ENCODE data around the gene BPIFA2.

Gene BPIFA2

DNA sequence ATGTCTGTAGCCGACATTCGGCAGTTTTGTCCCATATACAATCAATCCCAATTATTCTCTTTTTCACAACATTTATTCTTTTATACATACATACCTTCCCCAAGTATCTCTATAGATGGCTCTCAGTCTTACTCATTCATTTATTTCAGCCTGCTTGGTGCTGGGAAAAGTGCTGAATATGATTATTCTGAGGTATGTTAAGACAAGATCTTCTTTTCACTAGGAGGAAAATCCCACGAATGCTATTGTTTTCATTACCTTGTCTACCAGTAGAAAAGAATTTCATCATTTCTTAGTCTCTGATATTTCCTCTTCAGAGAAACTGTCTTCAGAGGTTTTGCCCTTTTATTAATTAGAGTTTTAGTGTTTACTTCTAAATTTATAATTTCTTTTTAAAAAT, 35.5 kb downstream of the BPIFA2 start:
- DNase-seq: no peak

GRCh38 chr20:33209789-33210188, 41.8 kb downstream of the BPIFA2 start:
- no peak for DNase-seq

DNA sequence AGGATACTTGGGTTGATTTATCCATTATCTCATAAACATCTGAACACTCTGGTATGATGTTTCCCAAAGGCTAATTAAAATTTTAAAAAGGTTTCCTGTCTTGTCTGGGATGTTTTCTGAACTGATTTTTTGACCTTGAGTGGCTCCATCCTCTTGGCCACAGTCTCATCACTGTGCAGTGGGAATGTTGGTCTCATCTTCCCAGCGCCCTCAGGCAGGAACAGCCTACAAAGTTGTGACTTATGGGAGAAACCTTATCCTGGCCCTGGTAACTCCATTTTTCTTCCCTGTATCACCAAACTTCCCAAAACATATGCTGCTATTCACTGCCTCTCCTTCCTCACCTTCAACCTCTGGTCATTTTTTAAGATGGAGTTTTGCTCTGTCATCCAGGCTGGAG, 42.4 kb downstream of the BPIFA2 start:
- DNase-seq: no peak

DNA sequence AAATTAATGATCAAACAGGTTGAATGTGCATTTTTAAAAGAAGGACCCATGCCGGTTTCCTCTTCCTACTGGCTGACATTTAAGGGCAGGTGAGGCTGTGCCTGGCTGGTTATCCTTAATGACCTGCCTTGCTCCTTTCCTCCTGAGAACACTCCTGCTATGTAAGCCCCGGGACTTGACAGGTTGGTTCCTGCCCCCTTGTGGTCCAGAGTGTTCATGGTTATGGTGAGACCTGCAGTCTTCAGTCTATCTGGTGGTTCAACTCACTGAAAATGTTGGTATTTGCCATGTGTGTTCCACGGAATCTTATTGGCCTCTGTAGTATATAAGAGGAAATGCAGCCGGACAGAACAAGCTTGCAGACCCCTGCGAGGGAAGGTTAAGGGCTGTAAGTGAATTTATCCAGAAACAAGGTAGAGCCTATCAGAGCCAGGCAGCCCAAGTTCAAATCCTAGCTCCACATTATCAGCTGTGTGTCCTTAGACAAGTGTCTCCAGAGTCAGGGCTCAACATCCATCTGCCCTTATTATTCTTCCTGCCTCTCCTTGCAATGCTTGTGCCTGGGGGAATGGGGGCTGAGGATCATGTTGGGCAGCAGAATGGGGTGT, 44.0 kb downstream of the BPIFA2 start:
- peak; percentile 0 for DNase-seq

GRCh38 chr20:33217052-33217451, 49.1 kb downstream of the BPIFA2 start, which contains the start of gene BPIFA3:
BPIFA3 (plus strand) TSS chr20:33217352; CDS start chr20:33217537, 185 bp downstream.
- DNase-seq: no peak

DNA sequence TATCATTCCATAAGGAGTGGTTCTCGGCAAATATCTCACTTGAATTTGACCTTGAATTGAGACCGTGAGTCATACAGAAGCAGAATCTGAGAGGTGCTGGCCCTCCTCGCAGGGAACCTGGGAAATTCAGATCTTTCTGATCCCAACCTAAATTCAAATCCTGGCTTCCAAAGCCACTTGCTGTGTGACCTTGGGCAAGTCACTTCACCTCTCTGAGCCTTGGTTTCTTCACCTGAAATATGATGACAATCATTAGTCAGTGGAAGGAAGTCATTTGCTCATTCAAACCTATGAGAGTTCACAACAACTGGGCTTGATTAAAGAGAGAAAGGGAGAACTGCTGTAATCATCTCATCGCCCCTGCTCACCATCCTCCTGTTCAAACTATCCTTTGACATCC, 56.4 kb downstream of the BPIFA2 start:
- DNase-seq: no peak

GRCh38 chr20:33229843-33230242, 61.9 kb downstream of the BPIFA2 start:
- no peak for DNase-seq

Measured in NCI-H1436 treated with DMSO at 0.1 percent for 48 hours (cell line).